ENCODE data around the gene PEMT. TPM values are rescaled to one million over a fixed set of nuclear protein-coding genes. Genes with fewer than 3 reads are reported as not detected.

The PEMT gene
- total and polyA plus RNA-seq, 2 experiments from 2014 or later = 54.8 to 55.2 TPM

- no peaks in the 10 kb centered on the region for H3K4me1 ChIP-seq (ENCODE audit: insufficient read depth)
- peaks cover 10% of the 10 kb centered on the region for H3K4me1 Mint-ChIP-seq
- no peaks in the 10 kb centered on the region for H3K79me2 ChIP-seq (replicated peaks; ENCODE audit: insufficient read depth)
- H3K36me3 ChIP-seq (ENCODE audit: insufficient read depth) = no peaks in the 10 kb centered on the region
- no peaks in the 10 kb centered on the region for H3K27me3 ChIP-seq (ENCODE audit: insufficient read depth)
- no peaks in the 10 kb centered on the region; the same call in 2 of the 3 replicates for H3K9me3 Mint-ChIP-seq
- H3K9me2 ChIP-seq (ENCODE audit: insufficient read depth) = no peaks in the 10 kb centered on the region
- no peak for TF ChIP-seq ZNF331 (CRISPR knock-in tag; IDR thresholded peaks at IDR 0.05; ENCODE audit: low read depth)
- TF ChIP-seq CTCF (conservative IDR thresholded peaks at IDR 0.05; ENCODE audit: low read depth in 2 of 2) = no peak
- TF ChIP-seq POLR2AphosphoS5 (IDR thresholded peaks at IDR 0.05; ENCODE audit: low read depth) = no peak
- TF ChIP-seq NANOG (IDR thresholded peaks at IDR 0.05; ENCODE audit: borderline replicate concordance) = no peak
- no peak for TF ChIP-seq STAT1 (IDR thresholded peaks at IDR 0.05; ENCODE audit: unreplicated experiment)
- no peak for TF ChIP-seq REST (IDR thresholded peaks at IDR 0.05; ENCODE audit: unreplicated experiment)
- TF ChIP-seq, protein P1, sequence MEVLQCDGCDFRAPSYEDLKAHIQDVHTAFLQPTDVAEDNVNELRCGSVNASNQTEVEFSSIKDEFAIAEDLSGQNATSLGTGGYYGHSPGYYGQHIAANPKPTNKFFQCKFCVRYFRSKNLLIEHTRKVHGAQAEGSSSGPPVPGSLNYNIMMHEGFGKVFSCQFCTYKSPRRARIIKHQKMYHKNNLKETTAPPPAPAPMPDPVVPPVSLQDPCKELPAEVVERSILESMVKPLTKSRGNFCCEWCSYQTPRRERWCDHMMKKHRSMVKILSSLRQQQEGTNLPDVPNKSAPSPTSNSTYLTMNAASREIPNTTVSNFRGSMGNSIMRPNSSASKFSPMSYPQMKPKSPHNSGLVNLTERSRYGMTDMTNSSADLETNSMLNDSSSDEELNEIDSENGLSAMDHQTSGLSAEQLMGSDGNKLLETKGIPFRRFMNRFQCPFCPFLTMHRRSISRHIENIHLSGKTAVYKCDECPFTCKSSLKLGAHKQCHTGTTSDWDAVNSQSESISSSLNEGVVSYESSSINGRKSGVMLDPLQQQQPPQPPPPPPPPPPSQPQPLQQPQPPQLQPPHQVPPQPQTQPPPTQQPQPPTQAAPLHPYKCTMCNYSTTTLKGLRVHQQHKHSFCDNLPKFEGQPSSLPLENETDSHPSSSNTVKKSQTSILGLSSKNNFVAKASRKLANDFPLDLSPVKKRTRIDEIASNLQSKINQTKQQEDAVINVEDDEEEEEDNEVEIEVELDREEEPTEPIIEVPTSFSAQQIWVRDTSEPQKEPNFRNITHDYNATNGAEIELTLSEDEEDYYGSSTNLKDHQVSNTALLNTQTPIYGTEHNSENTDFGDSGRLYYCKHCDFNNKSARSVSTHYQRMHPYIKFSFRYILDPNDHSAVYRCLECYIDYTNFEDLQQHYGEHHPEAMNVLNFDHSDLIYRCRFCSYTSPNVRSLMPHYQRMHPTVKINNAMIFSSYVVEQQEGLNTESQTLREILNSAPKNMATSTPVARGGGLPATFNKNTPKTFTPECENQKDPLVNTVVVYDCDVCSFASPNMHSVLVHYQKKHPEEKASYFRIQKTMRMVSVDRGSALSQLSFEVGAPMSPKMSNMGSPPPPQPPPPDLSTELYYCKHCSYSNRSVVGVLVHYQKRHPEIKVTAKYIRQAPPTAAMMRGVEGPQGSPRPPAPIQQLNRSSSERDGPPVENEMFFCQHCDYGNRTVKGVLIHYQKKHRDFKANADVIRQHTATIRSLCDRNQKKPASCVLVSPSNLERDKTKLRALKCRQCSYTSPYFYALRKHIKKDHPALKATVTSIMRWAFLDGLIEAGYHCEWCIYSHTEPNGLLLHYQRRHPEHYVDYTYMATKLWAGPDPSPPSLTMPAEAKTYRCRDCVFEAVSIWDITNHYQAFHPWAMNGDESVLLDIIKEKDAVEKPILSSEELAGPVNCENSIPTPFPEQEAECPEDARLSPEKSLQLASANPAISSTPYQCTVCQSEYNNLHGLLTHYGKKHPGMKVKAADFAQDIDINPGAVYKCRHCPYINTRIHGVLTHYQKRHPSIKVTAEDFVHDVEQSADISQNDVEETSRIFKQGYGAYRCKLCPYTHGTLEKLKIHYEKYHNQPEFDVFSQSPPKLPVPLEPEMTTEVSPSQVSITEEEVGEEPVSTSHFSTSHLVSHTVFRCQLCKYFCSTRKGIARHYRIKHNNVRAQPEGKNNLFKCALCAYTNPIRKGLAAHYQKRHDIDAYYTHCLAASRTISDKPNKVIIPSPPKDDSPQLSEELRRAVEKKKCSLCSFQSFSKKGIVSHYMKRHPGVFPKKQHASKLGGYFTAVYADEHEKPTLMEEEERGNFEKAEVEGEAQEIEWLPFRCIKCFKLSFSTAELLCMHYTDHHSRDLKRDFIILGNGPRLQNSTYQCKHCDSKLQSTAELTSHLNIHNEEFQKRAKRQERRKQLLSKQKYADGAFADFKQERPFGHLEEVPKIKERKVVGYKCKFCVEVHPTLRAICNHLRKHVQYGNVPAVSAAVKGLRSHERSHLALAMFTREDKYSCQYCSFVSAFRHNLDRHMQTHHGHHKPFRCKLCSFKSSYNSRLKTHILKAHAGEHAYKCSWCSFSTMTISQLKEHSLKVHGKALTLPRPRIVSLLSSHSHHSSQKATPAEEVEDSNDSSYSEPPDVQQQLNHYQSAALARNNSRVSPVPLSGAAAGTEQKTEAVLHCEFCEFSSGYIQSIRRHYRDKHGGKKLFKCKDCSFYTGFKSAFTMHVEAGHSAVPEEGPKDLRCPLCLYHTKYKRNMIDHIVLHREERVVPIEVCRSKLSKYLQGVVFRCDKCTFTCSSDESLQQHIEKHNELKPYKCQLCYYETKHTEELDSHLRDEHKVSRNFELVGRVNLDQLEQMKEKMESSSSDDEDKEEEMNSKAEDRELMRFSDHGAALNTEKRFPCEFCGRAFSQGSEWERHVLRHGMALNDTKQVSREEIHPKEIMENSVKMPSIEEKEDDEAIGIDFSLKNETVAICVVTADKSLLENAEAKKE (CRISPR knock-in tag; IDR thresholded peaks at IDR 0.05) = no peak
- TF ChIP-seq CREB1 (CRISPR knock-in tag; IDR thresholded peaks at IDR 0.05; ENCODE audit: low read depth) = no peak
- no peak for TF ChIP-seq EZH2 (IDR thresholded peaks at IDR 0.05; ENCODE audit: low read depth, unreplicated experiment)
- TF ChIP-seq ZNF114 (CRISPR knock-in tag; IDR thresholded peaks at IDR 0.05) = no peak
- no peak for TF ChIP-seq ETS1 (IDR thresholded peaks at IDR 0.05)
- TF ChIP-seq JUNB (IDR thresholded peaks at IDR 0.05; ENCODE audit: unreplicated experiment) = no peak
- no peak for TF ChIP-seq EZH2phosphoT487 (IDR thresholded peaks at IDR 0.05; ENCODE audit: unreplicated experiment)
- H2AFZ ChIP-seq = peak overlapping the region; percentile 32; the same call in 1 of the 2 replicates
- no peak overlapping the region for H3K27ac ChIP-seq (ENCODE audit: low read depth)
- H3K27ac Mint-ChIP-seq = no peak overlapping the region
- peaks cover 4% of the 10 kb centered on the region for H3K27me3 Mint-ChIP-seq (ENCODE audit: insufficient read depth, low read depth, poor library complexity)
- H3F3A ChIP-seq (replicated peaks; ENCODE audit: low read depth) = no peaks in the 10 kb centered on the region
- no peak for ATAC-seq
- no peaks in the 10 kb centered on the region for H3K36me3 Mint-ChIP-seq (ENCODE audit: low read depth)
- no peak overlapping the region for H3K4me3 ChIP-seq
- H4K20me1 ChIP-seq (replicated peaks; ENCODE audit: insufficient read depth) = no peaks in the 10 kb centered on the region
- no peak overlapping the region for H3K4me3 Mint-ChIP-seq
- no peak overlapping the region for H3K4me2 ChIP-seq
- DNase-seq (ENCODE audit: low spot score) = no peak
Measured at GRCh38 chr17:17603178-17603894, 11.8 kb upstream of the PEMT start.
